ENCODE results near the gene PREX1.

DNA sequence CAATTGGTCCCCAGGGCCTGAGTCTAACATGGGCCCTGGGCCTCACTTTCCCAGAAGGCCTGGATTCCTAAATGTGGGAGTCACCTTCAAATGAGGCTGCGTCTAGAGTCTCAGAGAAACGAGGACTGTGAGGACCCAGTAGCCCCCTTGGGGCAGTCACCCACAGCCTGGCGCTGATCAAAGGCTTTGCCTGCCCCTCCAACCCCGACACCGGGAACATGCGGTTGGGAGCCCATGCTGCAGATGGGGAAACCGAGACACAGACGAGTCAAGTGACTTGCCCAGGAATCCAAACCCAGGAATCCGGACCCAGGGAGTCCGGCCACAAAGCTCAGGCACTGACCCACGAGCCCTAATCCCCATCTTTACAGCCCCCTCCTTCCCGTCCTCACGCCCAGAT, 209.7 kb downstream of the PREX1 start:
- TF ChIP-seq, protein P1, sequence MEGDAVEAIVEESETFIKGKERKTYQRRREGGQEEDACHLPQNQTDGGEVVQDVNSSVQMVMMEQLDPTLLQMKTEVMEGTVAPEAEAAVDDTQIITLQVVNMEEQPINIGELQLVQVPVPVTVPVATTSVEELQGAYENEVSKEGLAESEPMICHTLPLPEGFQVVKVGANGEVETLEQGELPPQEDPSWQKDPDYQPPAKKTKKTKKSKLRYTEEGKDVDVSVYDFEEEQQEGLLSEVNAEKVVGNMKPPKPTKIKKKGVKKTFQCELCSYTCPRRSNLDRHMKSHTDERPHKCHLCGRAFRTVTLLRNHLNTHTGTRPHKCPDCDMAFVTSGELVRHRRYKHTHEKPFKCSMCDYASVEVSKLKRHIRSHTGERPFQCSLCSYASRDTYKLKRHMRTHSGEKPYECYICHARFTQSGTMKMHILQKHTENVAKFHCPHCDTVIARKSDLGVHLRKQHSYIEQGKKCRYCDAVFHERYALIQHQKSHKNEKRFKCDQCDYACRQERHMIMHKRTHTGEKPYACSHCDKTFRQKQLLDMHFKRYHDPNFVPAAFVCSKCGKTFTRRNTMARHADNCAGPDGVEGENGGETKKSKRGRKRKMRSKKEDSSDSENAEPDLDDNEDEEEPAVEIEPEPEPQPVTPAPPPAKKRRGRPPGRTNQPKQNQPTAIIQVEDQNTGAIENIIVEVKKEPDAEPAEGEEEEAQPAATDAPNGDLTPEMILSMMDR (IDR thresholded peaks at IDR 0.05), result no peak
- TF ChIP-seq POLR2A (IDR thresholded peaks at IDR 0.05), result no peak
